SKM-1 treated with dmso at 0.1 percent for 144 hours (cell line): ENCODE results near the gene ANKRD45.
"Not testable (repeated sequence)": the region's sequence is repeated elsewhere in the genome, so short reads cannot be mapped to it uniquely, and the experiment has no call there.

Experiments used
- DNase-seq: peaks from one replicate; lab custom pipeline; 2025; ENCODE audit not compliant: unreplicated experiment; lab: John Stamatoyannopoulos, UW

Gene ANKRD45

GRCh38 chr1:173669491-173669941 lies at the start of gene ANKRD45:
ANKRD45 (minus strand) TSS chr1:173669851; CDS start chr1:173659418, 10,433 bp downstream.
- no peak for DNase-seq

- no peak for DNase-seq
Observed at GRCh38 chr1:173717238-173717637, 47.6 kb upstream of the ANKRD45 start.

- DNase-seq = no peak
Observed at GRCh38 chr1:173715538-173715844, 45.8 kb upstream of the ANKRD45 start.

- peak; percentile 97 for DNase-seq
Observed at GRCh38 chr1:173714759-173715537, 45.3 kb upstream of the ANKRD45 start, which contains the start of gene KLHL20. KLHL20 (plus strand) TSS chr1:173714981; CDS start chr1:173716044, 1,063 bp downstream.

GRCh38 chr1:173714441-173714758 lies 44.7 kb upstream of the ANKRD45 start:
- DNase-seq = no peak

- DNase-seq = no peak
Observed at GRCh38 chr1:173708787-173709186, 39.1 kb upstream of the ANKRD45 start.

- no peak for DNase-seq
Observed at GRCh38 chr1:173705117-173705516, 35.5 kb upstream of the ANKRD45 start.

GRCh38 chr1:173702736-173703135 lies 33.1 kb upstream of the ANKRD45 start:
- no peak for DNase-seq

GRCh38 chr1:173701299-173701698 lies 31.6 kb upstream of the ANKRD45 start:
- DNase-seq = not testable (repeated sequence)

- no peak for DNase-seq
Observed at GRCh38 chr1:173693238-173693637, 23.6 kb upstream of the ANKRD45 start.

GRCh38 chr1:173688300-173688699 lies 18.6 kb upstream of the ANKRD45 start:
- DNase-seq = peak; percentile 27

- DNase-seq = not testable (repeated sequence)
Observed at GRCh38 chr1:173685121-173685520, 15.5 kb upstream of the ANKRD45 start.

- not testable (repeated sequence) for DNase-seq
Observed at GRCh38 chr1:173683838-173684237, 14.2 kb upstream of the ANKRD45 start.

GRCh38 chr1:173682184-173682583 lies 12.5 kb upstream of the ANKRD45 start:
- DNase-seq = no peak

- DNase-seq = not testable (repeated sequence)
Observed at GRCh38 chr1:173680152-173680551, 10.5 kb upstream of the ANKRD45 start.

- DNase-seq = not testable (repeated sequence)
Observed at GRCh38 chr1:173674496-173674895, 4.8 kb upstream of the ANKRD45 start.

GRCh38 chr1:173666646-173667045 lies 3.0 kb downstream of the ANKRD45 start:
- no peak for DNase-seq

GRCh38 chr1:173663159-173663558 lies 6.5 kb downstream of the ANKRD45 start:
- DNase-seq = peak; percentile 75

GRCh38 chr1:173661763-173662162 lies 7.9 kb downstream of the ANKRD45 start:
- no peak for DNase-seq

- no peak for DNase-seq
Observed at GRCh38 chr1:173661271-173661670, 8.4 kb downstream of the ANKRD45 start.

GRCh38 chr1:173660306-173660705 lies 9.3 kb downstream of the ANKRD45 start:
- DNase-seq = no peak

- DNase-seq = no peak
Observed at GRCh38 chr1:173648880-173649605, 20.6 kb downstream of the ANKRD45 start.
